Omental fat pad (tissue), 4 donors: Measurements from ENCODE around the gene ATP5ME. TPM values are rescaled to one million over a fixed set of nuclear protein-coding genes. Genes with fewer than 3 reads are reported as not detected.

Experiments
- ATAC-seq: fragments of 150-250 bp; one replicate; pipeline ENCODE4 v1.9.1; 2016; ENCODE audit warnings: mild to moderate bottlenecking, moderate library complexity; ENCODE audit not compliant: low FRiP score
- DNase-seq: peaks from one replicate; pipeline ENCODE4 v3.0.0-alpha.2; 2019; ENCODE audit warnings: low spot score
- CTCF ChIP-seq, 3 donors: fragments of 450-650 bp; IDR thresholded peaks; one replicate each; pipeline ENCODE4 v1.5.1; 2016 to 2017; ENCODE audit warnings: antibody characterized with exemption in 3 of 3, mild to moderate bottlenecking in 3 of 3, moderate library complexity in 2 of 3
- total RNA-seq, 4 donors: library from RNA; depleted of rRNA; stranded (reverse); fragments of >200 nt; gene quantifications; one replicate each; pipeline ENCODE4 v1.1.0, GENCODE V29; 2016

The ATP5ME gene
- total RNA-seq, 4 donors from 2014 or later, result 54.3 to 147 (median 107) TPM

GRCh38 chr4:658681-659667, 15.1 kb downstream of the ATP5ME start:
- DNase-seq (no peak), ATAC-seq (no peak)
- TF ChIP-seq CTCF (IDR thresholded peaks at IDR 0.05), result no peak

- no peak for TF ChIP-seq CTCF (IDR thresholded peaks at IDR 0.05)
- DNase-seq (no peak), ATAC-seq (no peak)
These were observed 16.0 kb downstream of the ATP5ME start for GRCh38 chr4:657834-658667.

- ATAC-seq, result no peak
- DNase-seq, result no peak
- no peak for TF ChIP-seq CTCF (IDR thresholded peaks at IDR 0.05)
These were observed 16.7 kb downstream of the ATP5ME start for GRCh38 chr4:657338-657833.

DNA sequence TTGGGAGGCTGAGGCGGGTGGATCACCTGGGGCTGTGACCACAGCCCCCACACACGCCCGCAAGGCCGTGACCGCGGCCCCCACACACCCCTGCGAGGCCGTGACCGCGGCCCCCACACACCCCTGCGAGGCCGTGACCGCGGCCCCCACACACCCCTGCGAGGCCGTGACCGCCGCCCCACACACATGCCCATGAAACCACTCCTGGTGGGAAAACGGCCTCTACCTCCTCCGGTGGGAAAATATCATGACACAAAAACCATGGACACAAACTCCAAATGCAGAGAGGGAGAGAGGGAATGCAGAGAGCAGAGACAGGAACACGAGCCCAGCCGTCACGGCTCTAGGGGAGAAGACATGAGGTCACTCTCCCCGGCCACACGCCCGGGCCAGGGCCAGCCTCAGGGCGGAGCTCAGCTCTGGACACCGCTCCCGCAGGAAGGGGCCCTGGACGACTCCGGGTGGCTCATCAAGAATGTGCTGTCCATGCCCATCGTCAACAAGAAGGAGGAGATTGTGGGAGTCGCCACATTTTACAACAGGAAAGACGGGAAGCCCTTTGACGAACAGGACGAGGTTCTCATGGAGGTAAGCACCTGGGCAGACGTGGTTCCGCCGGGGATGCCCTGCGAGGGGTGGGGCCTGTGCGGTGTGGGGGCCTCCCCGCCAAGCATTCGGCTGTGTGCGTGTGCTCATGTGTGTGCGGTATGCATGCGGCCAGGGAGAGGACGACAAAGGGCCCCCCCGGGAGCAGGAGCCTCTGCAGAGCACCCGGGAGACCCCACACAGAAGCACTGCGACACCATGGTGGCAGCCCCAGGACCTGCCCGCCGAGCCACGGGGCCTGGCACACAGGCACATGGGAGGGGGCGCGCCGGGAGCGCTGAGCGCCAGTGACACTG, 17.4 kb downstream of the ATP5ME start:
- no peak for TF ChIP-seq CTCF (IDR thresholded peaks at IDR 0.05)
- DNase-seq, result no peak
- ATAC-seq, result no peak

DNA sequence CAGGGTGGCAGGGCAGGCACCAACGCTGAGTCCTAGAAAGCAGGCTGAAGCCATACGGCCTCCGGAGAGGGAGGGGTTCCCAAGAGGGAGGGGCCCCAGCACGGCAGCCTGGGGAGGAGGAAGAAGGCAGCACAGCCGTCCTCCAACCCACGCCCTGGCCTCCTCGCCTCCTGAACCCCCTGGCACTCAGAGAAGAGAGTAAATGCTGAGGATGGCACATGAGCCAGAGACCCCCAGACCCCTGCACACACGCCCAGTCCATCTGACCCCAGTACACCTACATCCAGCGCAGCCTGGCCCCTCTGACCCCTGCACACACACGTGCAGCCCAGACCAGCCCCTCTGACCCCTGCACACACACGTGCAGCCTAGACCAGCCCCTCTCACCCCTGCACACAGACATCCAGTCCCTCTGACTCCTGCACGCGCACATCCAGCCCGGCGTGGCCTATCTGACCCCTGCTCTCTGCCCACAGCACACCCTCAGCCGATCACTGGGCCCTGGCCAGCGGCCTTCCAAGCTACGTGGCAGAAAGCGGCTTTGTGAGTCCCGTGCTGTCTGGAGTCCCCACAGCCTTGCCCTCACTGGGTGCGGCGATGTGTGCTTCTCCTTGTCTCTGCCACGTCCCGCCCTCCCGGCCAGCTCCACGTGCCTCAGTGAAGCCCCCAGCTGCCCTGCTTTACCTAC, 18.5 kb downstream of the ATP5ME start:
- DNase-seq (no peak), ATAC-seq (no peak)
- no peak for TF ChIP-seq CTCF (IDR thresholded peaks at IDR 0.05)
